K562 (cell line): ENCODE measurements around the gene OSGEP. TPM values are rescaled to one million over a fixed set of nuclear protein-coding genes. Genes with fewer than 3 reads are reported as not detected.

Experiments
- ARID2 ChIP-seq: fragments of 450-650 bp; IDR thresholded peaks from 2 replicates; pipeline ENCODE4 v1.6.1; 2017; ENCODE audit warnings: antibody characterized with exemption, mild to moderate bottlenecking
- CBX2 ChIP-seq: fragments of 200-600 bp; sonication (generic); IDR thresholded peaks from one replicate; pipeline ENCODE4 v1.6.1; 2012; ENCODE audit warnings: mild to moderate bottlenecking, low read length, inconsistent platforms; ENCODE audit not compliant: insufficient read depth, poor library complexity, severe bottlenecking
- CREB3 ChIP-seq: fragments of 450-650 bp; conservative IDR thresholded peaks from 2 replicates; pipeline ENCODE4 v1.6.1; 2016; ENCODE audit warnings: missing genetic modification characterization, low read depth, mild to moderate bottlenecking, missing compliant biosample characterization, moderate library complexity
- E2F5 ChIP-seq: sonication (generic); formaldehyde crosslinking; IDR thresholded peaks from 2 replicates; pipeline ENCODE4 v1.8.0; 2022; ENCODE audit warnings: mild to moderate bottlenecking, missing genetic modification reagents
- ETS1 ChIP-seq: conservative IDR thresholded peaks from 2 replicates; pipeline ENCODE4 v1.6.1; 2011; ENCODE audit warnings: low read depth, mild to moderate bottlenecking, low read length; ENCODE audit not compliant: control insufficient read depth
- HDAC6 ChIP-seq: IDR thresholded peaks from 2 replicates; pipeline ENCODE4 v1.6.1; 2012; ENCODE audit warnings: low read depth, mild to moderate bottlenecking, control low read depth, inconsistent platforms, low read length, moderate library complexity
- HDAC8 ChIP-seq: fragments of 450-650 bp; IDR thresholded peaks from 2 replicates; pipeline ENCODE4 v1.6.1; 2016; ENCODE audit warnings: mild to moderate bottlenecking, missing genetic modification characterization, moderate library complexity, missing compliant biosample characterization
- KLF10 ChIP-seq: fragments of 250-450 bp; sonication (Bioruptor Pico); IDR thresholded peaks from 2 replicates; pipeline ENCODE4 v1.6.1; 2021; ENCODE audit warnings: matching md5 sums
- KLF13 ChIP-seq: fragments of 450-650 bp; IDR thresholded peaks from 2 replicates; pipeline ENCODE4 v1.6.1; 2016; ENCODE audit warnings: missing genetic modification characterization, low read depth, mild to moderate bottlenecking, missing compliant biosample characterization, moderate library complexity, borderline replicate concordance
- LARP7 ChIP-seq: fragments of 450-650 bp; IDR thresholded peaks from 2 replicates; pipeline ENCODE4 v1.6.1; 2016
- MCM5 ChIP-seq: fragments of 450-650 bp; IDR thresholded peaks from 2 replicates; pipeline ENCODE4 v1.6.1; 2016; ENCODE audit warnings: low read depth
- PHTF2 ChIP-seq: fragments of 250-450 bp; sonication (Bioruptor Pico); IDR thresholded peaks from 2 replicates; pipeline ENCODE4 v1.5.0; 2021; ENCODE audit warnings: mild to moderate bottlenecking
- POLR3A ChIP-seq: IDR thresholded peaks from 2 replicates; pipeline ENCODE4 v1.6.1; 2011; ENCODE audit warnings: borderline replicate concordance, mild to moderate bottlenecking, moderate library complexity; ENCODE audit not compliant: insufficient read length, insufficient read depth; ENCODE audit errors: extremely low read depth
- STAG1 ChIP-seq: sonication (generic); formaldehyde crosslinking; IDR thresholded peaks from 2 replicates; pipeline ENCODE4 v1.5.0; 2020; ENCODE audit warnings: missing genetic modification reagents, borderline replicate concordance
- ZBTB1 ChIP-seq: sonication (generic); formaldehyde crosslinking; IDR thresholded peaks from 2 replicates; pipeline ENCODE4 v1.8.1; 2023; ENCODE audit warnings: missing genetic modification reagents, low read depth, mild to moderate bottlenecking, borderline replicate concordance
- ZBTB9 ChIP-seq: fragments of 450-650 bp; formaldehyde crosslinking; IDR thresholded peaks from 2 replicates; pipeline ENCODE4 v1.4.0; 2020; ENCODE audit warnings: mild to moderate bottlenecking, moderate library complexity
- ZNF609 ChIP-seq: sonication (generic); formaldehyde crosslinking; IDR thresholded peaks from 2 replicates; pipeline ENCODE4 v1.8.1; 2023; ENCODE audit warnings: missing genetic modification reagents, mild to moderate bottlenecking, borderline replicate concordance
- polyA plus RNA-seq, 8 experiments: library from polyadenylated mRNA; depleted of rRNA in 4 of 8; stranded (reverse) in 5 of 8; unstranded in 3 of 8; fragments of >200 nt; fragmentation: Nextera tagmentation in 2 of 8; fragmentation: Illumina TruSeq in 1 of 8; extraction: Ambion mirVana in 2 of 8; extraction: Trizol in 1 of 8; gene quantifications; 2 replicates each; pipeline versions ENCODE4 v1.2.1 to v1.2.3, GENCODE V29; 2011 to 2014; ENCODE audit warnings: inconsistent platforms in 1 of 8, missing spikeins in 1 of 8
- total RNA-seq, 7 experiments: library from RNA; depleted of rRNA in 6 of 7; stranded (reverse); fragments of >200 nt in 6 of 7; fragmentation: Illumina TruSeq in 2 of 7; extraction: Trizol in 2 of 7; gene quantifications; 2 replicates each; pipeline versions ENCODE4 v1.2.1 to v1.2.3, GENCODE V29; 2011 to 2021; ENCODE audit warnings: low replicate concordance in 1 of 7

Gene OSGEP
- total and polyA plus RNA-seq, 9 of the 15 experiments (the other 6 are each of a cell fraction or from before 2014, with no cell fraction given) = 32.1 to 59.2 (median 44.1) TPM

GRCh38 chr14:20412876-20413743, 41.5 kb downstream of the OSGEP start, which contains the start of gene TEP1 (continued):
- TF ChIP-seq STAG1 (CRISPR knock-in tag) = no peak
- TF ChIP-seq HDAC6 = no peak
- TF ChIP-seq PHTF2 (CRISPR knock-in tag) = no peak
- no peak for TF ChIP-seq LARP7
- TF ChIP-seq CREB3 (tag) = no peak
- no peak for TF ChIP-seq MCM5
- no peak for TF ChIP-seq KLF13
- TF ChIP-seq ZNF609 = no peak
- TF ChIP-seq E2F5 (CRISPR knock-in tag) = no peak
- no peak for TF ChIP-seq HDAC8 (tag)
- TF ChIP-seq CBX2 = no peak
- no peak for TF ChIP-seq KLF10 (CRISPR knock-in tag)
- TF ChIP-seq POLR3A = no peak
- no peak for TF ChIP-seq ETS1
- no peak for TF ChIP-seq ZBTB1
- no peak for TF ChIP-seq ARID2
- no peak for TF ChIP-seq ZBTB9 (CRISPR knock-in tag)
